22Rv1 (cell line): ENCODE data around the gene GFY.

ENCODE experiments used
- ZFX ChIP-seq: fragments of 450-650 bp; IDR thresholded peaks from 2 replicates; pipeline ENCODE4 v1.6.1; 2017; ENCODE audit warnings: antibody characterized with exemption, borderline replicate concordance
- TF ChIP-seq, protein P1 (sequence below): fragments of 450-650 bp; IDR thresholded peaks from 2 replicates; pipeline ENCODE4 v1.5.1; 2017; ENCODE audit warnings: mild to moderate bottlenecking

DNA sequence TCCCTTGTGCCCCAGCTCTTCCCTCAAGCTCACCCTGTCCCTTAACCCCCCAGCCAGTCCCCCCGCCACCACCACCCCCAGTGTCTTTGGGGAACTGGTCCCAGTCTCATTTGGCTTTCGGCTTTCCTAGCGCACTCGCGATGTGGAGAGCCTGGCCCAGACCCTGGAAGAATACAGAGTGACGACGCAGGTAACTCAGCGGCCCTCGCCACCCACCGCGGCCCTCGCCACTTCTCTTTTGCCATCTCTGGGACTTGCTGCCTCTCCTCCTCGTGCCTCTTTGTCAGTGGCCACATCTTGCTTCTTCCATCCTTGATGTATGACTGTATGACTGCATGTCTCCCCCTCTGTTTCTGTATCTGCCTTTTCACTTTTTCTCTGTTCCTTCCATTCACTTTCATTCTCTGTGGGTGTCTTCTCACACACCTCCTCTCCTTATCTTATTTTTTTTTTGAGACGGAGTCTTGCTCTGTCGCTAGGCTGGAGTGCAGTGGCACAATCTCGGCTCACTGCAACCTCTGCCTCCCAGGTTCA lies 17.6 kb upstream of the GFY start:
- TF ChIP-seq ZFX, result no peak
- TF ChIP-seq, protein P1, sequence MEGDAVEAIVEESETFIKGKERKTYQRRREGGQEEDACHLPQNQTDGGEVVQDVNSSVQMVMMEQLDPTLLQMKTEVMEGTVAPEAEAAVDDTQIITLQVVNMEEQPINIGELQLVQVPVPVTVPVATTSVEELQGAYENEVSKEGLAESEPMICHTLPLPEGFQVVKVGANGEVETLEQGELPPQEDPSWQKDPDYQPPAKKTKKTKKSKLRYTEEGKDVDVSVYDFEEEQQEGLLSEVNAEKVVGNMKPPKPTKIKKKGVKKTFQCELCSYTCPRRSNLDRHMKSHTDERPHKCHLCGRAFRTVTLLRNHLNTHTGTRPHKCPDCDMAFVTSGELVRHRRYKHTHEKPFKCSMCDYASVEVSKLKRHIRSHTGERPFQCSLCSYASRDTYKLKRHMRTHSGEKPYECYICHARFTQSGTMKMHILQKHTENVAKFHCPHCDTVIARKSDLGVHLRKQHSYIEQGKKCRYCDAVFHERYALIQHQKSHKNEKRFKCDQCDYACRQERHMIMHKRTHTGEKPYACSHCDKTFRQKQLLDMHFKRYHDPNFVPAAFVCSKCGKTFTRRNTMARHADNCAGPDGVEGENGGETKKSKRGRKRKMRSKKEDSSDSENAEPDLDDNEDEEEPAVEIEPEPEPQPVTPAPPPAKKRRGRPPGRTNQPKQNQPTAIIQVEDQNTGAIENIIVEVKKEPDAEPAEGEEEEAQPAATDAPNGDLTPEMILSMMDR, result no peak
